Lung (tissue), 12 donors: ENCODE data around the gene SASS6. TPM values are rescaled to one million over a fixed set of nuclear protein-coding genes. Genes with fewer than 3 reads are reported as not detected.

Experiments
- ATAC-seq: fragments of 200-7000 bp; cut with Tn5 transposase; one replicate; pipeline ENCODE4 v1.9.1; 2020; ENCODE audit warnings: moderate number of reproducible peaks; ENCODE audit not compliant: insufficient read depth, low FRiP score
- DNase-seq, 3 donors: peaks; one replicate each; pipeline ENCODE4 v3.0.0-alpha.2; 2013 to 2017
- H3K27ac ChIP-seq, 2 donors: one replicate each; pipeline ENCODE4 v1.5.1; 2013; ENCODE audit warnings: mild to moderate bottlenecking in 2 of 2, moderate library complexity in 2 of 2, control low read depth in 1 of 2, inconsistent platforms in 1 of 2, low read depth in 1 of 2, low read length in 1 of 2
- H3K27me3 ChIP-seq, 3 donors: one replicate each; pipeline ENCODE4 v1.5.1; 2013; ENCODE audit warnings: low read length in 2 of 3; ENCODE audit not compliant: control insufficient read depth in 3 of 3, insufficient read depth in 3 of 3
- H3K36me3 ChIP-seq, 4 donors: one replicate each; pipeline ENCODE4 v1.5.1; 2013; ENCODE audit warnings: low read length in 4 of 4, mild to moderate bottlenecking in 1 of 4, moderate library complexity in 1 of 4; ENCODE audit not compliant: control insufficient read depth in 4 of 4, insufficient read depth in 4 of 4
- H3K4me1 ChIP-seq, 5 donors: one replicate each; pipeline ENCODE4 v1.5.1; 2013; ENCODE audit warnings: low read length in 5 of 5, mild to moderate bottlenecking in 2 of 5, moderate library complexity in 1 of 5; ENCODE audit not compliant: control insufficient read depth in 5 of 5, insufficient read depth in 5 of 5
- H3K4me3 ChIP-seq: one replicate; pipeline ENCODE4 v1.5.1; 2013; ENCODE audit warnings: mild to moderate bottlenecking, control low read depth, moderate library complexity
- H3K9ac ChIP-seq, 2 donors: one replicate each; pipeline ENCODE4 v1.5.1; 2013; ENCODE audit warnings: low read length in 2 of 2, control low read depth in 1 of 2; ENCODE audit not compliant: insufficient read depth in 1 of 2
- H3K9me3 ChIP-seq, 4 donors: one replicate each; pipeline ENCODE4 v1.5.1; 2013; ENCODE audit warnings: low read length in 3 of 4, mild to moderate bottlenecking in 1 of 4, moderate library complexity in 1 of 4; ENCODE audit not compliant: control insufficient read depth in 4 of 4, insufficient read depth in 3 of 4
- WGBS, 2 donors: extraction: QIAGEN DNeasy Blood & Tissue Kit; methylation state at CpG; one replicate each; pipeline ENCODE4 v1.1.7; 2013; 5-methylcytosine and 5-hydroxymethylcytosine counted together
- polyA plus RNA-seq, 2 donors: library from polyadenylated mRNA; stranded (reverse); fragments of 200-250 nt; gene quantifications; one replicate each; pipeline ENCODE4 v1.2.1, GENCODE V29; 2013
- total RNA-seq, 2 donors: library from RNA; depleted of rRNA in 1 of 2; stranded (reverse); fragments of >200 nt in 1 of 2; gene quantifications; one replicate each; pipeline ENCODE4 v1.2.1, GENCODE V29; 2014 to 2021
- TF ChIP-seq, protein P1 (sequence below): IDR thresholded peaks from 2 replicates; pipeline ENCODE4 v1.5.1; 2012; ENCODE audit warnings: mild to moderate bottlenecking; ENCODE audit errors: control extremely low read depth, extremely low read depth
- donor health status: control.
- donor health status: control.
- donor health status: Bipolar disorder and iron deficiency.
- donor health status: healthy.
- donor health status: DM: yes; HTN: yes; CAD: no.

The SASS6 gene
- total and polyA plus RNA-seq, 4 donors: 1.3 to 4.6 (median 1.9) TPM

DNA sequence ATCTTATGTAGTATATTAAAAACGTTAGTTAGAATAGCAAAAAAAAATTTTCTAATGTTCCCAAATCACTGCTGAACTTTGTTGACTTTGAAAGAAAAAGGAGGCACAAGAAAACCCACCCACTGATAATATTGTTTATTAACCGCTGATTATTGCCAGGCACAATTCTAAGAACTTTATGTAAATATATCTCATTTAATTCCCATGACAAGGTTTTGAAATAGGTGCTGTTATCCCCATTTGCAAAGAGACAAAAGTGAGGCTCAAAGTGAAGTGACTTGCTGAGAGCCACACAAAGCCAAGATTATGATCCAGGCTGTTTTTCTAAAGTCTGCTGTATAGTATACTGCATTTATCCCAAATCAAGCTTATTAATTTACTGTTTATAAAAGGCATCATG, 56.4 kb downstream of the SASS6 start:
- Histone ChIP-seq H3K36me3 (peaks cover 23 to 32% (median 29%) of the 10 kb centered on the region in 4 donors), H3K4me3 (no peak overlapping the region), H3K27me3 (no peaks in the 10 kb centered on the region), H3K9ac (no peak overlapping the region), H3K9me3 (no peaks in the 10 kb centered on the region), H3K4me1 (peaks cover 0 to 14% (median 1%) of the 10 kb centered on the region in 5 donors), H3K27ac (no peak overlapping the region)
- TF ChIP-seq, protein P1, sequence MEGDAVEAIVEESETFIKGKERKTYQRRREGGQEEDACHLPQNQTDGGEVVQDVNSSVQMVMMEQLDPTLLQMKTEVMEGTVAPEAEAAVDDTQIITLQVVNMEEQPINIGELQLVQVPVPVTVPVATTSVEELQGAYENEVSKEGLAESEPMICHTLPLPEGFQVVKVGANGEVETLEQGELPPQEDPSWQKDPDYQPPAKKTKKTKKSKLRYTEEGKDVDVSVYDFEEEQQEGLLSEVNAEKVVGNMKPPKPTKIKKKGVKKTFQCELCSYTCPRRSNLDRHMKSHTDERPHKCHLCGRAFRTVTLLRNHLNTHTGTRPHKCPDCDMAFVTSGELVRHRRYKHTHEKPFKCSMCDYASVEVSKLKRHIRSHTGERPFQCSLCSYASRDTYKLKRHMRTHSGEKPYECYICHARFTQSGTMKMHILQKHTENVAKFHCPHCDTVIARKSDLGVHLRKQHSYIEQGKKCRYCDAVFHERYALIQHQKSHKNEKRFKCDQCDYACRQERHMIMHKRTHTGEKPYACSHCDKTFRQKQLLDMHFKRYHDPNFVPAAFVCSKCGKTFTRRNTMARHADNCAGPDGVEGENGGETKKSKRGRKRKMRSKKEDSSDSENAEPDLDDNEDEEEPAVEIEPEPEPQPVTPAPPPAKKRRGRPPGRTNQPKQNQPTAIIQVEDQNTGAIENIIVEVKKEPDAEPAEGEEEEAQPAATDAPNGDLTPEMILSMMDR: no peak
- ATAC-seq (no peak), DNase-seq (no peak)
- 90 to 92% methylated on average over 2 of the region's 2 CpGs for WGBS, 2 donors

DNA sequence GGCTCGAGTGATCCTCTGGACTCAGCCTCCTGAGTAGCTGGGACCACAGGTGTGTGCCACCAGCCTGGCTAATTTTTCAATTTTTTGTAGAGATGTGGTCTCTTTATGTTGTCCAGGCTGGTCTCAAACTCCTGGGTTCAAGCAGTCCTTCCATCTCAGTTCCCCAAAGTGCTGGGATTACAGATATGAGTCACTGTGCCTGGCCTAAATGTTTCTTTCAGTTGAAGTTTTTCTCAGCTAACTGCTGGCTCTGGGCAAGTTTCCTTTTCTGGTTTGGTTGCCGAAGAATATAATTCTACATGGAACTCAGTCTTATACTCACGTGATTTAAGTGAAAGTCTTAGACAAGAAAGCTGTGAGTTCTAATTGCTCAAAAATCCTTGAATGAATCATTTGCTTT, 57.0 kb downstream of the SASS6 start:
- no peak for DNase-seq
- Histone ChIP-seq H3K9me3 (no peaks in the 10 kb centered on the region), H3K27me3 (no peaks in the 10 kb centered on the region), H3K36me3 (peaks cover 23 to 36% (median 28%) of the 10 kb centered on the region in 4 donors), H3K27ac (no peak overlapping the region), H3K4me1 (peaks cover 0 to 9% (median 1%) of the 10 kb centered on the region in 5 donors), H3K4me3 (no peak overlapping the region), H3K9ac (no peak overlapping the region)
- TF ChIP-seq, protein P1: no peak
- WGBS, 2 donors: 92 to 94% methylated on average over 3 of the region's 3 CpGs
- ATAC-seq: no peak

DNA sequence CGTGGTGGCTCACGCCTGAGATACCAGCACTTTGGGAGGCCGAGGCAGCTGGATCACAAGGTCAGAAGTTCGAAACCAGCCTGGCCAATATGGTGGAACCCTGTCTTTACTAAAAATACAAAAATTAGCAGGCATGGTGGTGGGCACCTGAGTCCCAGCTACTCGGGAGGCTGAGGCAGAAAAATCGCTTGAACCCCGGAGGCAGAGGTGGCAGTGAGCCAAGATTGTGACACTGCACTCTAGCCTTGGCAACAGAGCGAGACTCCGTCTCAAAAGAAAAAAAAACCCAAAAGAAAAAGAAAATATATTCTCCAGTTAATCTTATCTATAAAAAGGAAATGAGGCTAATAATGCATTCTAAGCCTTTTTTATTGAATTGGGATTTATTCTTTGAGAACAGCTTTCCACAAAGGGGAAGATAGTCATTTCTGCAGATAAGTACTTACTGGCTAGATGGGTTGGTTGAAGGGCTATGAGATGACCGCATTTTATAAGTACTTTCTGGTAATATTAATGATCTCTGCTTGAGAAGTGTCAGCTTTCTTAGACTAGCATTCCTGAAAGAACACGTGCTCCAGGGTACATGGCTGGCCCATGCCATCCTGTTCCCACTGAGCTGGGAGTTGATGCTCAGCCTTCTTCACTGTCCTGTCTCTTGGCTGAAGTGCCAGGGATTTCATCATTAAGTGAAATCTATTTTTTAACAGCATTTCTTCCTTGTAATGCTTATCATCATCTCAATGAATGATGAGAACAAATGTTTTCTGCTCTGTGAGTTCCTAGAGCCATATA, 57.9 kb downstream of the SASS6 start:
- Histone ChIP-seq H3K4me1 (peaks cover 0 to 1% (median 0%) of the 10 kb centered on the region in 5 donors), H3K36me3 (peaks cover 25 to 41% (median 32%) of the 10 kb centered on the region in 4 donors), H3K9me3 (no peaks in the 10 kb centered on the region), H3K9ac (no peak overlapping the region), H3K27me3 (no peaks in the 10 kb centered on the region), H3K27ac (peak overlapping the region in 1 of 2 donors; percentile 47), H3K4me3 (no peak overlapping the region)
- ATAC-seq (no peak), DNase-seq (no peak)
- TF ChIP-seq, protein P1: no peak
- 84 to 90% methylated on average over 11 of the region's 11 CpGs for WGBS, 2 donors
